H54 (cell line): ENCODE measurements around the gene BFSP2.

Source experiments
- DNase-seq: peaks from one replicate; pipeline ENCODE4 v3.0.0; 2011; ENCODE audit warnings: low spot score, mixed read lengths; ENCODE audit not compliant: insufficient read length
- FAIRE-seq: peaks from 3 replicates; lab custom pipeline; 2011; peaks lifted over from hg19 to GRCh38; lab: Jason Lieb, UNC
- POLR2A ChIP-seq: IDR thresholded peaks from 2 replicates; pipeline ENCODE4 v1.6.1; 2011; ENCODE audit warnings: low read depth, mild to moderate bottlenecking, low read length

BFSP2 gene, protein sequence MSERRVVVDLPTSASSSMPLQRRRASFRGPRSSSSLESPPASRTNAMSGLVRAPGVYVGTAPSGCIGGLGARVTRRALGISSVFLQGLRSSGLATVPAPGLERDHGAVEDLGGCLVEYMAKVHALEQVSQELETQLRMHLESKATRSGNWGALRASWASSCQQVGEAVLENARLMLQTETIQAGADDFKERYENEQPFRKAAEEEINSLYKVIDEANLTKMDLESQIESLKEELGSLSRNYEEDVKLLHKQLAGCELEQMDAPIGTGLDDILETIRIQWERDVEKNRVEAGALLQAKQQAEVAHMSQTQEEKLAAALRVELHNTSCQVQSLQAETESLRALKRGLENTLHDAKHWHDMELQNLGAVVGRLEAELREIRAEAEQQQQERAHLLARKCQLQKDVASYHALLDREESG

DNA sequence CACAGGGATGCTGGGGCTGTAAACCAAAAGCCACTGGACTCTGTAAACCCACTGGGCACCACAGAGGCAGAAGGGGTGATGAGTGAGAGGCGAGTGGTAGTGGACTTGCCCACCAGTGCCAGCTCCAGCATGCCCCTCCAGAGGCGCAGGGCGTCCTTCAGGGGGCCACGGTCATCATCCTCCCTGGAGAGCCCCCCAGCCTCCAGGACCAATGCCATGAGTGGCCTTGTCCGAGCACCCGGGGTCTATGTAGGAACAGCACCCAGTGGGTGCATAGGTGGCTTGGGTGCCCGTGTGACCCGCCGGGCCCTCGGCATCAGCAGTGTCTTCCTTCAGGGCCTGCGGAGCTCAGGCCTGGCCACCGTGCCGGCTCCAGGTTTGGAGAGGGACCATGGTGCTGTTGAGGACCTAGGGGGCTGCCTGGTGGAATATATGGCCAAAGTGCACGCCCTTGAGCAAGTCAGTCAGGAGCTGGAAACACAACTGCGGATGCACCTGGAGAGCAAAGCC is at the start of gene BFSP2:
Gene BFSP2 (plus strand): TSS at position 51 of the 510 bp plus-strand sequence. CDS start 28 bp downstream, at position 79.
- no peak for FAIRE-seq
- TF ChIP-seq POLR2A = no peak
- no peak for DNase-seq

DNA sequence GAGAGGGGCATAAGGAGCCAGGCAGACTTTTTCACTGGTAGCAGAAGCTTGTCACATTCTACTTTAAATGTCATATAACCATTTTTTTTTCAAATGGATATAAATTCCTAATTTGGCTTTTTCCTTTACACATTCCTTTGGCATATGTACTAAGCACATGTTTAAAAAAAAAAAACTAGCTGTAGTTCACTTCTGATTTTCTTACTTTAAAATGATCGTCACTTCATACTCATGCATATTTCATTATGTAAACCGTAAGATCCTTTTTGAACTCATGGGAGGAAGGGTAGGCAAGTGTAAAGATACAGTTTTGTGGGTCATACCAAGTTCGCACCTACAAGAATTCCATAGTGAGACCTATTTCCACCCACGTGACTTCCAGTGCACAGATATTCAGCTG is 45.1 kb upstream of the BFSP2 start:
- no peak for FAIRE-seq
- TF ChIP-seq POLR2A = no peak
- no peak for DNase-seq

DNA sequence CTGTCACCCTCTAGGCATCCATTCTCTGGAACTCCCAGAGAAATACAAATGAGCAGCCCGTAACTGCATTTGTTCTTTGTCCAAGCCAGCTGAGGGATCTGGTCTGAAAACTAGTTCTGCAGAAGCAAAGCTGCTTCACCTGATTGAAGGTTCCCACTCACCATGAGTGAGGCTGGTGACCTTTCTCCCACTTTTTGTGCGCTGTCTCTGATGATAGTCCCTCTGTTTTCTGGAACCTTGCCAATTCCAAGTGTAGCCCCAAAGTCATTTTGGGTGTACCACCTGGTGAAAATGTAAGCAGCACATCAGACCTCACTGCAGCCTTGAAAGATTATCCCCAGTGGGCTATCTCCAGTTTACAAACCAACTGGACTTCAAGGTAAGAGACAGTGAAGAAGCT is 39.4 kb upstream of the BFSP2 start:
- FAIRE-seq = no peak
- TF ChIP-seq POLR2A = no peak
- no peak for DNase-seq

DNA sequence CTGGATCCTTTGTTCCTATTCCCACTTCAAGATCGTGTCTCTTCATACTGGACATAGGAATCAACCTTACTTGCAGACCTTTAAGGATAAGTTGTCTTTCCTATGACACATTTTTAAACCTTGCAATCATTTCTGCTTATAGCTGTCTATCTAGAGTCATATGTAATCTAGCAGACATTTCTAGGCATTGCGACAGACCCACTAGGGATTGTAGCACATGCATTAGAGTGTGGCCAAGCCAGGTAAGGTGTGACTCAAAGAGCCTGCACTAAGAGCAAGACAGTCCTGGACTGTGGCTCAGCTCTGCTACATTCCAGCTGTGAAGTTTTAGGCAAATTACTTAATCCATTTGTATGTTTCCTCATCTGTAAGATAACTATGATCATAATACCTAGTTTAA is 38.8 kb upstream of the BFSP2 start:
- DNase-seq = no peak
- no peak for FAIRE-seq
- TF ChIP-seq POLR2A = no peak

DNA sequence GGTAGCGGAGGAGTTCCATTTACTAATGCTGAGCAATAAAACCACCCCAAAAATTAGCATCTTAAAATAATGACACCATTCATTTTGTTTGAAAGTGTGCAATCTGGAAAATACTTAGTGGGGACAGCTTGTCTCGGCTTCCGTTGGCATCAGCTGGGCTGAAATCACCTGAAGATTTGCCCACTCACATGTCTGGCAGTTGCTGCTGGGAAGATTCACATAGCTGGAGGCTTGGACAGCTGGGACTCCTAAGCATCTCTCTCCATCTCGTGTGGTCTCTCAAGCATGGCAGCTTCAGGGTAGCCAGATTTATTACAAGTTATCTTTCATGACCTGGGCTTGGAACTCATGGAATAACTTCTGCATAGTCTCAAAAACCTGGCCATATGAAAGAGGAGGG is 38.4 kb upstream of the BFSP2 start:
- no peak for TF ChIP-seq POLR2A

DNA sequence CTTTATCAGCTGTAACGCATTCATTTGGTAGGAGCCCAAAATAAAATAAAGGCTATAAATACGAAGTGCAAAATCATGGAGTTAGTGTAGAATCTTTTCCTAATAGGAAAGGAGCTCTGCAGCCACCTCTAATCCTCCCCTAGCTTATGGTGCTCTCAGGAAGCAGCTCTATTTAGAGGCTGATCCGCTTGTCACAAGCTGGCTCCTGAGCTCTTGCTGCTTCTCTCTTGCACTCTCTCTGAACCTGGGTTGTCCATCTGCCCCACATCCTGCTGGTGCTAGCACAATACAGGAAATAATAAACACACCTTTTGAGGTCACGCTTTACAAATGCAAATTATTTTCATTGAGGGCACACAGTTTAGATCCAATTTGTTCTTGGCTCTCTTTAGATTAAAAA is 37.3 kb upstream of the BFSP2 start:
- TF ChIP-seq POLR2A = no peak
- FAIRE-seq = no peak
- no peak for DNase-seq

More for the DNA sequence above, 38.4 kb upstream of the BFSP2 start:
- FAIRE-seq (no peak), DNase-seq (no peak)

DNA sequence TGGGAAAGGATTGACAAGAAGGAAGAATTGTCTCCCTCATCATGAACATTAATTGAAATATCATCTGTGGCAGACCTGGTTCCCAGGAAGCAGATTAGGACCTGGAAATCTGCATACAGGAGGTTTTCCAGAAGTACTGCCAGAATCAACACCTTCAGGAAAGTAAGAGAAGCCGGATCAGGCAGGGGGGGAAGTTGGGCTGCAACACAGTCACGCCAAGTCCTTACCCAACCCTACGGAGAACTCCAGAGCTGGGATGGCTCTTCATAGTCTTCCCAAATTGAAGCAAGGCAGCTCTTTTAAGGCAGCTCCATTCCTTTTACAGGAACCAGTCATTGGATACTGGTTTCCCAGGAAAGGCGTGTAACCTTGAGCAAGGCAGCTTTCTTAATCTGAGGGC is 35.2 kb upstream of the BFSP2 start:
- no peak for FAIRE-seq

DNA sequence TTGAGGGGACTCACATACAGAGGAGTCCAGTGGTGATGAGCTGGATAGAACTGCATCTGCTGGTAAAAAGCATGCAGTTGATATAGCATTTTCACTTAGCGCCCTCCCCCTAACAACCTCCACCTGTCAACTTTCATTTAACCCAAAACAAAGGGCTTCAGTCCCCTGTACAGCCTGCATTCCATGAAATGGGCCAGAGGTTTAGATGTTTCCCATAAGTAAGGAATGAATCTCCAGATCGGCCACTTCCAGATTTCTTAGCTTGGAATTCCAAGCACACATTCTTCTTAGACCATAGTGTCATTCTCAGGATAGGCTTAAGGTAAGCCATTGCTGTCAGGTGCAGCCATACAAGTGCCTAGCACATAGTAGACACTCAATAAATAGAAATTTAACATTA is 32.9 kb upstream of the BFSP2 start:
- FAIRE-seq = no peak
- no peak for DNase-seq
- TF ChIP-seq POLR2A = no peak

More for the DNA sequence above, 35.2 kb upstream of the BFSP2 start:
- DNase-seq = no peak
- no peak for TF ChIP-seq POLR2A

DNA sequence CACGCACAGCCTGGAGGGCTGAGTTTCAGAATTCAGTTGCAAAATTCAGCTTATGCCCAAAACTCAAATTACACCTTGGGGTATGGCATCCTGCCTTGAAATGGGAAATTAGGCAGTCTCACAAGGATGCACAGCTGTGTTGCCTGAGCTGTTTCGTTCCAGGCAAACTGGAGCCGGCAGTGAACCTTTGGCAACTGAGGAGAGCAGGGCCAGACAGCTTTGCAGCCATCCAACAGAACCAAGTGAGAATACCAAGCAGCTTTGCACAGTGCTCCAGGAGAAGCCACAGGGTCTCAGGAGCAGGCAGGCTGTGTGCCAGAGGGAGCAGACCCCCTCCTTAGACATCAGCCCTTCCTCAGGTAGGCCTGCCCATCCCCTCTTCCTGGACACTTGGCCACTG is 32.5 kb upstream of the BFSP2 start:
- FAIRE-seq (no peak), DNase-seq (no peak)
- TF ChIP-seq POLR2A = no peak

DNA sequence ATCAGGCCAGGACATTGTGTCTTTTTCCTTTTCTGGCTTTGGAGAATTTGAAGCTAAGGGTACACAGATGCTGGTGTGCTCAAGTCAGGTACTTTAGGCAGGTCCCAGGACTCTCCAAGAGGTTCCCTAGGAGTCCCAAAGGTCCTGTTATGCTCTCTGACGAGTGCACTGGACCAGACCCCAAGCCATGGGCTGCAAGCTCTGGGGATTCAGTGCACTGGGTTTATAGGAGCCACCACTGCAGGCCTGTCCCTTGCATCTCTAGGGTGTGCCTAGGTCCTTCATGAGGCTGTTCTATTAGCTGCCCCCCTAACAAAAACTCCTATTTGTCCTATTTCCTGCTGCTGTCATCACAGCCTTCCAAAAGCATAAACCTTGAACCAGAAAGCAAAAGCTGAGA is 31.9 kb upstream of the BFSP2 start:
- no peak for TF ChIP-seq POLR2A
- no peak for FAIRE-seq
- no peak for DNase-seq

DNA sequence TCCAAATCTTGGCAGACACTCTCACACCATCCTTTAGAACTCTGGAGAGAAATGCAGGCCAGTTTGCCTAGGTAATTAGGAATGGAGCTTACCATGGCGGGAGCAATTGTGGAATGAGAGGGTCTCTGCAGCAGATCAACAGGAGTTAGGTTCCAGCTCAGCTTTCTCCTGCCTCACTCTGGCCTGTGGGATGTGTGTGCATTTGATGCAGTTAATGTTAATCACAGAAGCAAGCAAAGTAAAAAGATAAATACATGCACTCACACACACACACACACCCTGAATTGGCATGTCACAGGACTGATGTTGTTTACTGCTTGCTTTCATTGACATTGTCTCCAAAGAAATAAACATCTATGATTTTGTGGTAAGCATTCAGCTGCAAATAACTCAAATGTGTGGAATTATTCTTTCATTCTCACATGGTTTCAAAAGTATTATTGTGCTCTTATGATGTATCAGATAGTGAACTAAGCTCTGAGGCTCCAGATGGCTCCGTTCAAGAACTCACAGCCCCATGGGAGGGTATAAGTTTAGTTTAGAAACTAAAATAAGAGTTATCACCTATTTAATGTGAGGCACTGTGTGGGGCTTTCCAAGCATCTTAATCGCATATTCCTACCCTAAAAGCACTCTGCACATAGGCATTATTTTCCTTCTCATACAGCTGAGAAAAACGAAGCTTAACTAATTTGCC is 31.3 kb upstream of the BFSP2 start:
- DNase-seq = no peak
- no peak for FAIRE-seq
- TF ChIP-seq POLR2A = no peak

DNA sequence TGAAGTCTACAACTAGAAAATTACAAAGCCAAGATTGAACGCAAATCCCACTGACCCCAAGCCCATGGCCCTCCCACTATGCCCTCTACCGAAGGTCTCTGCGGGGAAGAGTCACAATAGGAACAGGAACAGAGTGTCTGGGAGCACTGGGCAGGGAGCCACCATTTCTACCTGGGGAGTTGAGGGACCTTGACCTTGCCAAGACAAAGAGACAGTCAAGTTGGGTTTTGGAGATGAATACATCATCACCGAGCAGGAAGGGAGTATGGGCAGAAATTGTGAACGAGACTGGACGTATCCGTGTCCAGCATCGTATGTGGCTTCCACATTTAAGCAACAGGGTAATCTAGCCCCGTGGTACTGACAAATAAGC is 30.8 kb upstream of the BFSP2 start:
- no peak for TF ChIP-seq POLR2A
- no peak for FAIRE-seq
- DNase-seq = no peak

DNA sequence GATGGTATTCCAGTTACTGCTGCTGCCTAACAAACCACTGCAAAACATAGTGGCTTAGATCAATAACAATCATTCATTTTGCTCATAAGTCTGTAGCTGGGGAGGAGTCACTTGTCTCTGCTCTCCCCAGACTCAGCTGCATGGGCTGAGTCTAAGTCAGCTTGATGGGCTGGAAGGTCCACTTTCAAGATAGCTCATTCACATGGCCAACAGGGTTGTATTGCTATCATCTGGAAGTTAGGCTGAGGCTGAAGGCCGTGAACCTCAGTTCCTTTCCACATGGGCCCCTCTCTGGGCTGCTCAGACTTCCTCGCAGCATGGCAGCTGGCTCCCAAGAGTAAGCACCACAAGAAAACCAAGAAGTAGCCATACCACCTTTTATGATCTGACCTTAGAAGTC is 28.7 kb upstream of the BFSP2 start:
- no peak for TF ChIP-seq POLR2A
- FAIRE-seq (no peak), DNase-seq (no peak)

DNA sequence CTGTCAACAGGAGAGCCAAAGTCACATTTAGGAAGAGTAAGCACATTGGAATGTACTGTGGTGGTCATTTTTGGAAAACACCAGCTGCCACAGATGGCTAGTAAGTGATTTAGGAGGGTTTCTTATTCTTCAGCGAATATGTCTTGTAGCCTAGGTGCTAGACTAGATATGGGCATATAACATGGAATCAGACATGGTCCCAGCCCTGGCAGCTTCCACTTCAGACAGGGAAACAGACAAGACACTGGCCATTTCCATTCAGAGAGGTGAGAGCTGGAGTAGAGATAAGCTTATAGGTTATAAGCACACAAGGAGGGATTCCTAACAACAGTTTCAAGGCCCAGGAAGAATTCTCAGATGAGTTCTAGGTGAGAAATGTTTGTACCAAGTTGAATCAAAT is 28.2 kb upstream of the BFSP2 start:
- no peak for DNase-seq
- FAIRE-seq = no peak
- TF ChIP-seq POLR2A = no peak

DNA sequence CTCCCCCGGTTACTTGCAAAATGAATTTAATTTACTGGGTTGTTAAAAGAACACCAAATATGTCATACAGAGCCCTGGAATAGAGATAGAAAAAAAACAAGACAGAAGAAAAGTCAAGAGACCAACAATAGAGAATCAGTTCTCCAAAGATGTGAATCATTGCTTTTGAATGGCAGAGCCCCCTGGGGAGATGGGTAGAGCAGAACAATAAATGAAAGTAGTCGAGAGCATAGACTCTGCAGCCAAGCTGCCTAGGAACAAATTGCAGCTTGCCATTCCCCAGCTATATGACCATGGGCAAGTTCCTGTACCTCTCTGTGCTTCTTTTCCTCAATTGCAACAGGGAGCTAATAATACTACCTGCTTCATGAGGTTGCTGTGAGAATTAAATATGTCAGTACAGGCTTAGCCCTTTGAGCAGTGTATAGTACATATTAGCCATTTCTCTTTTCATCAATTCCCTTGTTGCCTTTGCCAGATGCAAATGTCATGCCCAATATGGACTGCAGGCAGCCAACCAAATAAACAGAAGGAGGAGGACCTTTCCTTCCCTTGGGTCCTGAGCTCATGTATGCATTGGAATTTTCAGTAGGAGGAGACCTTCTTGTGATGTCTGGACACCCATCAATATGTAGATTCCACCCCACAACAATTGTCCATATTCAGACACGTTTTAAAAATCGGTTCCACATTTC is 25.0 kb upstream of the BFSP2 start:
- TF ChIP-seq POLR2A = no peak
- FAIRE-seq = no peak
- DNase-seq = no peak
